Measurements from ENCODE around the gene MAN2C1. TPM values are rescaled to one million over a fixed set of nuclear protein-coding genes. Genes with fewer than 3 reads are reported as not detected.

Gene MAN2C1
- total RNA-seq, 2 donors from 2014 or later, result 150 to 224 TPM

DNA sequence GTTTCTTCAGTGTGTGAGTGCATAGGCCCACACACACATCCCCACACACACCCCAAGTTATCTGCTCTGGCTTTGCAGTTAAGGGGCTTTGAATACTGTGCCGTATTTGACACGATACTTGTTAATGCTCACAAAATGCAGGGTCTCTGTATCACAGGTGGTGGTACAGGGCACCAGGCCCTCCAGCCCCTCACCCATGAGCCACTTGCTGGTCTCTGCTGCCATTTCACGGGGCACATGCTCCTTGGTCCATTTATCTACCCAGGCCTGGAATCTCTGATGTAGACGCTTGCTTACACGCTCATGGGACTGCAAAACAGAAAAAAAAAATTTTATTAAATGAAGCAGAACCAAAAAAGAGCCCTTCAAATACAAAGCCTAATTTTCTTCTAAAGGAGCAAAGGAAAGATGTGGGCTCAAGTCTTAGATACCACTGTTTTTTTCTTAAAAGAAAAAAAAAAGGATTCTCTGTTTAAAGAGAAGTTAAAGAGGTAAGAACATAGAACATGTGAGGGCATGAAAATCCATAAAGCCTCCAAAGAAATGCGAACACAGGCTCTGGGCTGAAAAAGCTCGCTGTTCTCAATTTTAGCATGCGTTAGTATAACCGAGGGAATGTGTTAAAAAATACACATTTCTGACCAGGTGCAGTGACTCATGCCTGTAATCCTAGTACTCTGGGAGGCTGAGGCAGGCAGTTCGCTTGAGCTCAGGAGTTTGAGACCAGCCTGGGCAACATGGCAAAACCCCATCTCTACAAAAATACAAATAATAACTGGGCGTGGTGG, 3.7 kb upstream of the MAN2C1 start:
- no peaks in the 10 kb centered on the region for H3K4me1 ChIP-seq (ENCODE audit: control insufficient read depth, insufficient read depth, low read length)
- peaks cover 11% of the 10 kb centered on the region for H3K4me1 Mint-ChIP-seq
- H3K9me3 Mint-ChIP-seq, result no peaks in the 10 kb centered on the region
- 89 to 94% methylated on average over 8 to 11 of the region's 11 CpGs for WGBS, 2 experiments (ENCODE audit: insufficient coverage in 1 of 2, insufficient read length in 1 of 2)
- H3K9me3 ChIP-seq (ENCODE audit: control insufficient read depth, low read length), result no peaks in the 10 kb centered on the region
- H3K4me3 Mint-ChIP-seq, result no peak overlapping the region
- H3K4me3 ChIP-seq (ENCODE audit: low read length), result no peak overlapping the region
- no peak overlapping the region for H3K9ac ChIP-seq (ENCODE audit: extremely low read depth, low read length, poor library complexity, severe bottlenecking)
- no peaks in the 10 kb centered on the region for H3K27me3 ChIP-seq (ENCODE audit: control insufficient read depth, insufficient read depth, low read length, poor library complexity, severe bottlenecking)
- no peak overlapping the region for H3K27ac Mint-ChIP-seq
- no peak for TF ChIP-seq CTCF (conservative IDR thresholded peaks at IDR 0.05)
- no peak overlapping the region for H3K27ac ChIP-seq (ENCODE audit: low read depth, low read length)
- DNase-seq, result no peak
- H3K36me3 Mint-ChIP-seq (ENCODE audit: low read depth), result peaks cover 57% of the 10 kb centered on the region
- no peaks in the 10 kb centered on the region for H3K27me3 Mint-ChIP-seq (ENCODE audit: insufficient read depth)
- H3K36me3 ChIP-seq (ENCODE audit: control insufficient read depth, insufficient read depth, low read length), result peaks cover 77% of the 10 kb centered on the region

GRCh38 chr15:75371486-75371885, 3.1 kb upstream of the MAN2C1 start:
- no peaks in the 10 kb centered on the region for H3K9me3 Mint-ChIP-seq
- Histone ChIP-seq H3K9me3 (ENCODE audit: control insufficient read depth, low read length) (no peaks in the 10 kb centered on the region), H3K4me1 (ENCODE audit: control insufficient read depth, insufficient read depth, low read length) (no peaks in the 10 kb centered on the region), H3K27ac (ENCODE audit: low read depth, low read length) (no peak overlapping the region), H3K4me3 (ENCODE audit: low read length) (no peak overlapping the region), H3K27me3 (ENCODE audit: control insufficient read depth, insufficient read depth, low read length, poor library complexity, severe bottlenecking) (no peaks in the 10 kb centered on the region), H3K9ac (ENCODE audit: extremely low read depth, low read length, poor library complexity, severe bottlenecking) (no peak overlapping the region), H3K36me3 (ENCODE audit: control insufficient read depth, insufficient read depth, low read length) (peaks cover 77% of the 10 kb centered on the region)
- 98 to 100% methylated on average over 1 of the region's 1 CpG for WGBS, 2 experiments (ENCODE audit: insufficient coverage in 1 of 2, insufficient read length in 1 of 2)
- H3K36me3 Mint-ChIP-seq (ENCODE audit: low read depth), result peaks cover 57% of the 10 kb centered on the region
- DNase-seq, result no peak
- H3K27ac Mint-ChIP-seq, result no peak overlapping the region
- no peak overlapping the region for H3K4me3 Mint-ChIP-seq
- peaks cover 11% of the 10 kb centered on the region for H3K4me1 Mint-ChIP-seq
- no peak for TF ChIP-seq CTCF (conservative IDR thresholded peaks at IDR 0.05)
- no peaks in the 10 kb centered on the region for H3K27me3 Mint-ChIP-seq (ENCODE audit: insufficient read depth)

- H3K9me3 ChIP-seq (ENCODE audit: control insufficient read depth, low read length), result no peaks in the 10 kb centered on the region
- Mint-ChIP-seq H3K36me3 (ENCODE audit: low read depth) (peaks cover 43% of the 10 kb centered on the region), H3K4me1 (peaks cover 11% of the 10 kb centered on the region), H3K4me3 (peak overlapping the region; percentile 84), H3K27ac (peak overlapping the region; percentile 16), H3K9me3 (no peaks in the 10 kb centered on the region), H3K27me3 (ENCODE audit: insufficient read depth) (no peaks in the 10 kb centered on the region)
- peak; percentile 33 for DNase-seq
- TF ChIP-seq CTCF (conservative IDR thresholded peaks at IDR 0.05), result no peak
- peaks cover 74% of the 10 kb centered on the region for H3K36me3 ChIP-seq (ENCODE audit: control insufficient read depth, insufficient read depth, low read length)
- H3K27me3 ChIP-seq (ENCODE audit: control insufficient read depth, insufficient read depth, low read length, poor library complexity, severe bottlenecking), result no peaks in the 10 kb centered on the region
- H3K27ac ChIP-seq (ENCODE audit: low read depth, low read length), result no peak overlapping the region
- no peaks in the 10 kb centered on the region for H3K4me1 ChIP-seq (ENCODE audit: control insufficient read depth, insufficient read depth, low read length)
- H3K4me3 ChIP-seq (ENCODE audit: low read length), result peak overlapping the region; percentile 95
- WGBS, 2 experiments (ENCODE audit: insufficient coverage in 1 of 2, insufficient read length in 1 of 2), result 94 to 95% methylated on average over 7 of the region's 7 CpGs
- H3K9ac ChIP-seq (ENCODE audit: extremely low read depth, low read length, poor library complexity, severe bottlenecking), result peak overlapping the region; percentile 85
Measured at GRCh38 chr15:75369897-75370581, 1.6 kb upstream of the MAN2C1 start.
